CD14-positive monocyte (primary cell): ENCODE data around the gene POLR1B. TPM values are rescaled to one million over a fixed set of nuclear protein-coding genes. Genes with fewer than 3 reads are reported as not detected.

Experiments
- DNase-seq, 3 donors: peaks; one replicate each; pipeline ENCODE4 v3.0.0-alpha.2; 2011 to 2022
- H2AFZ ChIP-seq: 2 replicates; pipeline ENCODE4 v1.6.0; 2012; ENCODE audit warnings: mild to moderate bottlenecking, low read depth, low read length, inconsistent platforms; ENCODE audit not compliant: insufficient read depth, poor library complexity, severe bottlenecking
- H3K27ac ChIP-seq, 2 donors: 1 replicate in 1 of 2; 2 replicates in 1 of 2; pipeline ENCODE4 v1.5.1; 2012 to 2013; ENCODE audit warnings: low read length in 2 of 2, control low read depth in 1 of 2, inconsistent platforms in 1 of 2, low read depth in 1 of 2, mild to moderate bottlenecking in 1 of 2
- H3K27me3 ChIP-seq, 2 donors: one replicate each; pipeline versions ENCODE4 v1.6.0 to v1.6.1; 2011 to 2013; ENCODE audit warnings: low read length in 2 of 2; ENCODE audit not compliant: control insufficient read depth in 2 of 2, insufficient read depth in 2 of 2
- H3K36me3 ChIP-seq, 2 donors: replicated peaks in 1 of 2; 1 replicate in 1 of 2; 2 replicates in 1 of 2; pipeline versions ENCODE4 v1.5.1 to v1.6.1; 2012 to 2013; ENCODE audit warnings: low read length in 2 of 2, control low read depth in 1 of 2, inconsistent platforms in 1 of 2, mild to moderate bottlenecking in 1 of 2; ENCODE audit not compliant: insufficient read depth in 2 of 2, control insufficient read depth in 1 of 2
- H3K4me1 ChIP-seq, 2 donors: 1 replicate in 1 of 2; 2 replicates in 1 of 2; pipeline versions ENCODE4 v1.5.1 to v1.6.1; 2012 to 2013; ENCODE audit warnings: low read length in 2 of 2, control low read depth in 1 of 2, inconsistent platforms in 1 of 2, mild to moderate bottlenecking in 1 of 2, moderate library complexity in 1 of 2; ENCODE audit not compliant: insufficient read depth in 2 of 2, control insufficient read depth in 1 of 2
- H3K4me2 ChIP-seq: replicated peaks from 2 replicates; pipeline ENCODE3; 2012; ENCODE audit warnings: low read length, moderate library complexity, mild to moderate bottlenecking; ENCODE audit not compliant: poor library complexity, severe bottlenecking; ENCODE audit errors: extremely low read depth
- H3K4me3 ChIP-seq, 3 experiments: fragments of 200-600 bp in 1 of 3; sonication (generic) in 1 of 3; replicated peaks in 1 of 3; 1 replicate in 2 of 3; 2 replicates in 1 of 3; pipeline ENCODE4 v1.5.1; 2011 to 2013; ENCODE audit warnings: low read length in 3 of 3, mild to moderate bottlenecking in 3 of 3, control low read depth in 2 of 3, low read depth in 2 of 3, inconsistent platforms in 1 of 3, moderate library complexity in 1 of 3
- H3K79me2 ChIP-seq: 2 replicates; pipeline ENCODE4 v1.6.0; 2012; ENCODE audit warnings: mild to moderate bottlenecking, control low read depth, inconsistent platforms, low read length, moderate library complexity; ENCODE audit not compliant: insufficient read depth
- H3K9ac ChIP-seq: 2 replicates; pipeline ENCODE4 v1.6.0; 2017; ENCODE audit warnings: low read length, mild to moderate bottlenecking; ENCODE audit not compliant: insufficient read depth, poor library complexity, severe bottlenecking
- H3K9me3 ChIP-seq, 2 donors: replicated peaks in 1 of 2; 1 replicate in 1 of 2; 2 replicates in 1 of 2; pipeline versions ENCODE4 v1.5.1 to v1.6.1; 2012 to 2013; ENCODE audit warnings: low read length in 2 of 2, control low read depth in 1 of 2; ENCODE audit not compliant: control insufficient read depth in 1 of 2, insufficient read depth in 1 of 2
- H4K20me1 ChIP-seq: 2 replicates; pipeline ENCODE4 v1.6.0; 2012; ENCODE audit warnings: mild to moderate bottlenecking, low read length, control low read depth, moderate library complexity; ENCODE audit not compliant: insufficient read depth
- H3K27ac Mint-ChIP-seq, 7 donors: one replicate each; pipeline ENCODE4 v1.8.0; 2020; ENCODE audit warnings: mild to moderate bottlenecking in 7 of 7, mixed read lengths in 7 of 7, moderate library complexity in 6 of 7, inconsistent platforms in 2 of 7
- H3K27me3 Mint-ChIP-seq, 3 donors: one replicate each; pipeline ENCODE4 v1.8.0; 2021 to 2022; ENCODE audit warnings: low read depth in 3 of 3, mild to moderate bottlenecking in 3 of 3, mixed read lengths in 3 of 3, moderate library complexity in 3 of 3, inconsistent platforms in 1 of 3
- H3K36me3 Mint-ChIP-seq, 2 donors: one replicate each; pipeline ENCODE4 v1.8.0; 2020; ENCODE audit warnings: mixed read lengths in 2 of 2, inconsistent platforms in 1 of 2, mild to moderate bottlenecking in 1 of 2
- H3K4me1 Mint-ChIP-seq: one replicate; pipeline ENCODE4 v1.8.0; 2020; ENCODE audit warnings: mild to moderate bottlenecking, mixed read lengths
- H3K4me3 Mint-ChIP-seq, 2 donors: one replicate each; pipeline ENCODE4 v1.8.0; 2020; ENCODE audit warnings: mild to moderate bottlenecking in 2 of 2, mixed read lengths in 2 of 2, moderate library complexity in 1 of 2
- H3K9me3 Mint-ChIP-seq, 7 donors: one replicate each; pipeline ENCODE4 v1.8.0; 2020 to 2022; ENCODE audit warnings: mixed read lengths in 7 of 7, mild to moderate bottlenecking in 6 of 7, moderate library complexity in 6 of 7, inconsistent platforms in 2 of 7
- CTCF ChIP-seq: fragments of 200-600 bp; IDR thresholded peaks from one replicate; pipeline ENCODE4 v1.8.0; 2022; ENCODE audit warnings: antibody characterized with exemption, mild to moderate bottlenecking
- WGBS: methylation state at CpG from one replicate; pipeline ENCODE4 v1.1.5; 2013; ENCODE audit warnings: missing lambda C conversion rate; ENCODE audit not compliant: insufficient coverage; 5-methylcytosine and 5-hydroxymethylcytosine counted together
- intact Hi-C, 2 donors: fragments of 100-400 bp; cut with micrococcal nuclease; formaldehyde crosslinking; loops; one replicate each; pipeline versions ENCODE4 v1.15.0 to v1.15.1; 2023
- polyA plus RNA-seq, 3 donors: library from polyadenylated mRNA; depleted of rRNA in 1 of 3; unstranded in 2 of 3; stranded (reverse) in 1 of 3; fragments of 300-500 nt in 2 of 3; fragments of >200 nt in 1 of 3; fragmentation: Illumina TruSeq in 2 of 3; gene quantifications; 1 replicate in 2 of 3; 2 replicates in 1 of 3; pipeline ENCODE4 v1.2.3, GENCODE V29; 2012 to 2021

Gene POLR1B
- polyA plus RNA-seq, 3 donors, result 5.2 to 6.3 (median 5.3) TPM

DNA sequence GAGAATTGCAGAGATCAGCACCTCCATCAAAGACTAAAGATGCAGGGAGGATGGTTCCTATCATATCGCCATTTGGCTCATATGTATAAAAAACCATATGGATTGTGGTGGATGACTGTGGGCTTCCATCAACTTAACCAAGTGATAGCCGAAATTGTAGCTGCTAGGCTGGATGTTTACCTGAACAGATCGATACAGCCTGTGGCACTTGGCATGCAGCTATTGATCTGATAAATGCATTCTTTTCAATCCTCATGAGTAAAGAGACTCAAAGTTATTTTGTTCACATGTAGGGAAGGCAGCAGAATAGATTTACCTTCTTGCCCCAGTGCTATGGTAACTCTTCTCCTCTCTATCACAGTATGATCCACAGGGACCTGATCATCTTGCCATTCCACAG, 60.7 kb downstream of the POLR1B start:
- no peak overlapping the region for H3K4me3 ChIP-seq
- no peak overlapping the region for H2AFZ ChIP-seq
- no peaks in the 10 kb centered on the region for H3K36me3 ChIP-seq
- Mint-ChIP-seq H3K27ac (no peak overlapping the region), H3K9me3 (peaks cover 0 to 1% (median 0%) of the 10 kb centered on the region in 7 donors), H3K4me1 (peaks cover 6% of the 10 kb centered on the region), H3K4me3 (no peak overlapping the region), H3K36me3 (no peaks in the 10 kb centered on the region), H3K27me3 (peaks cover 0 to 2% (median 1%) of the 10 kb centered on the region in 3 donors)
- no peak for TF ChIP-seq CTCF
- no peaks in the 10 kb centered on the region for H3K27me3 ChIP-seq
- H3K9ac ChIP-seq, result no peak overlapping the region
- no peak overlapping the region for H3K4me2 ChIP-seq
- peaks cover 6 to 8% of the 10 kb centered on the region in 2 donors for H3K4me1 ChIP-seq
- no peaks in the 10 kb centered on the region for H3K9me3 ChIP-seq
- DNase-seq, result no peak
- H3K27ac ChIP-seq, result no peak overlapping the region
- intact Hi-C loops, result loop anchor here (5.0 kb wide), 1 partner anchor 44 kb away; the partner anchor contains the start of gene SLC20A1 (in 2 of the 2)
- no peaks in the 10 kb centered on the region for H4K20me1 ChIP-seq
- H3K79me2 ChIP-seq, result no peaks in the 10 kb centered on the region
- 100% methylated on average over 1 of the region's 3 CpGs for WGBS

- 100% methylated on average over 1 of the region's 2 CpGs for WGBS
- no peak for TF ChIP-seq CTCF
- H3K27ac Mint-ChIP-seq, result no peak overlapping the region
- H3K9me3 ChIP-seq, result no peaks in the 10 kb centered on the region
- peaks cover 6 to 8% of the 10 kb centered on the region in 2 donors for H3K4me1 ChIP-seq
- peaks cover 6% of the 10 kb centered on the region for H3K4me1 Mint-ChIP-seq
- H4K20me1 ChIP-seq, result no peaks in the 10 kb centered on the region
- H2AFZ ChIP-seq, result no peak overlapping the region
- H3K4me3 Mint-ChIP-seq, result no peak overlapping the region
- H3K36me3 Mint-ChIP-seq, result no peaks in the 10 kb centered on the region
- no peak for DNase-seq
- H3K4me3 ChIP-seq, result no peak overlapping the region
- no peak overlapping the region for H3K27ac ChIP-seq
- peaks cover 0 to 2% (median 2%) of the 10 kb centered on the region in 3 donors for H3K27me3 Mint-ChIP-seq
- intact Hi-C loops, result loop anchor here (5.0 kb wide), 1 partner anchor 44 kb away; the partner anchor contains the start of gene SLC20A1 (in 2 of the 2)
- H3K9me3 Mint-ChIP-seq, result peaks cover 0 to 3% (median 0%) of the 10 kb centered on the region in 7 donors
- no peak overlapping the region for H3K9ac ChIP-seq
- no peak overlapping the region for H3K4me2 ChIP-seq
- no peaks in the 10 kb centered on the region for H3K36me3 ChIP-seq
- H3K79me2 ChIP-seq, result no peaks in the 10 kb centered on the region
- H3K27me3 ChIP-seq, result no peaks in the 10 kb centered on the region
Measured at GRCh38 chr2:112603731-112604130, 61.5 kb downstream of the POLR1B start.
